ENCODE measurements around the gene CEACAM16.

DNA sequence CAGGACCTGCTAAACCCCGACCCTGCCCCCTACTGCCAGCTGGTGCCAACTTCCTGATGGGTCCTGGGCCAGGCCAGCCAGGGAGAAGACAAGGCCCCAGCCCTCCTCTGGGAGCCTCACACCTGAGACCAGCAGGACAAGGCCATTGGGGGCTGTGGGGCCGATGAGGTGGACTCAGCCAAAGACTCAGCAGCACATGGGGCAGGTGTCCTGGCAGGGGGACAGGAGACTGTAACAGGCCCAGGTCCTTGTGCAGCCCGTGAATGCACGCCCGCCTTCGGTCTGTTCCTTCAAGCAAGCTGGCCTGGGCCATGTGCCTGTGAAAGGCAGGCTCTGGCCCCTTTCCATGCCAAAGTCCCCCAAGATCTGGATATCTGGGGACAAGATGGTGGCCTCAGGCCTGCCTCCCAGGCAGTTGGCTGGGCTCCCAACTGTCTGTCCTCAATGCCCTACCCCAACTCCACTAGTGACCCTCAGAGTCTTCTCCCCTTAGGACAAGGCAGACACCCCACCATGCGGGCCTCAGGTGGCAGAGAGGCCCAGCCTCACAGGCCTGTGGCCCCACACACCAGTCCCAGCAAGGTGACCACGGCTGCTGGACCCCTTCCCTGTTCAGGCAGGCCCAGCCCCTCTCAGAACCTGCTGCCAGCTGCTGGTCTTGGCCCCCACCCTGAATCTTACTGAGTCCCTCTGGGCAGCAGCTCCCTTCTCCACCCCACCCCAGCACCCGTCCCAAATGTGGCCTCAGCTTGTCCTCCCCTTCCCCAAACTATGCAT, 15.3 kb upstream of the CEACAM16 start:
- TF ChIP-seq POLR2A (IDR thresholded peaks at IDR 0.05; ENCODE audit: extremely low read depth, insufficient read length) = no peak
- TF ChIP-seq, protein P1, sequence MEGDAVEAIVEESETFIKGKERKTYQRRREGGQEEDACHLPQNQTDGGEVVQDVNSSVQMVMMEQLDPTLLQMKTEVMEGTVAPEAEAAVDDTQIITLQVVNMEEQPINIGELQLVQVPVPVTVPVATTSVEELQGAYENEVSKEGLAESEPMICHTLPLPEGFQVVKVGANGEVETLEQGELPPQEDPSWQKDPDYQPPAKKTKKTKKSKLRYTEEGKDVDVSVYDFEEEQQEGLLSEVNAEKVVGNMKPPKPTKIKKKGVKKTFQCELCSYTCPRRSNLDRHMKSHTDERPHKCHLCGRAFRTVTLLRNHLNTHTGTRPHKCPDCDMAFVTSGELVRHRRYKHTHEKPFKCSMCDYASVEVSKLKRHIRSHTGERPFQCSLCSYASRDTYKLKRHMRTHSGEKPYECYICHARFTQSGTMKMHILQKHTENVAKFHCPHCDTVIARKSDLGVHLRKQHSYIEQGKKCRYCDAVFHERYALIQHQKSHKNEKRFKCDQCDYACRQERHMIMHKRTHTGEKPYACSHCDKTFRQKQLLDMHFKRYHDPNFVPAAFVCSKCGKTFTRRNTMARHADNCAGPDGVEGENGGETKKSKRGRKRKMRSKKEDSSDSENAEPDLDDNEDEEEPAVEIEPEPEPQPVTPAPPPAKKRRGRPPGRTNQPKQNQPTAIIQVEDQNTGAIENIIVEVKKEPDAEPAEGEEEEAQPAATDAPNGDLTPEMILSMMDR (IDR thresholded peaks at IDR 0.05; ENCODE audit: low read depth, low read length) = no peak
- TF ChIP-seq, protein P2, sequence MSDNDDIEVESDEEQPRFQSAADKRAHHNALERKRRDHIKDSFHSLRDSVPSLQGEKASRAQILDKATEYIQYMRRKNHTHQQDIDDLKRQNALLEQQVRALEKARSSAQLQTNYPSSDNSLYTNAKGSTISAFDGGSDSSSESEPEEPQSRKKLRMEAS (IDR thresholded peaks at IDR 0.05; ENCODE audit: low read depth, low read length) = no peak
- TF ChIP-seq MYC (IDR thresholded peaks at IDR 0.05; ENCODE audit: low read depth, low read length) = no peak

Data from NB4 (cell line).